Measurements from ENCODE around the gene HBB. TPM values are rescaled to one million over a fixed set of nuclear protein-coding genes. Genes with fewer than 3 reads are reported as not detected.
A peak's percentile ranks its signal among the peaks of the same experiment; 100 is the strongest.

The HBB gene
- total RNA-seq, 6 donors from 2014 or later: 26.2 to 1,949 (median 399) TPM

DNA sequence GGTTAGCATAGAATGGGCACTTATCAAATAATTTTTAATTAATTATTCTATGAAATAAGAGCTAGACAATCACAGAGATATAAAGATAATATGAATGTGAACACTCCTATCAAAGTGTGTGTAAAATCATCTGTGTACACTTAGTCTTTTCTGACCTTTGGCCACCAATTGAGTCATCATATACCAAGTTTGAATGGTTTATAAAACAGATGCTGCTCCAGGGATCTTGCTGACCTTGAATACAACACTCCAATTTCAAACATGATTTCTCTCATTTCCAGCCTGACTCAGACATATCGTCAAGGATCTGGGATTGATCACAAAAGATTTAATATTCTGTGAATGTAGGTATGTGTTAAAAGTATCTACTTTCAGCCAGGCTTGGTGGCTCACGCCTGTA lies 23.5 kb downstream of the HBB start:
- TF ChIP-seq POLR2A (IDR thresholded peaks at IDR 0.05) (no peak), EP300 (IDR thresholded peaks at IDR 0.05) (no peak), CTCF (IDR thresholded peaks at IDR 0.05) (no peak), POLR2AphosphoS5 (IDR thresholded peaks at IDR 0.05) (no peak)
- DNase-seq: no peak
- H3K4me3 ChIP-seq: no peak overlapping the region
- no peaks in the 10 kb centered on the region for H3K9me3 ChIP-seq
- 82 to 85% methylated on average over 2 of the region's 2 CpGs for WGBS, 2 donors
- H3K27ac ChIP-seq: no peak overlapping the region
- no peaks in the 10 kb centered on the region for H3K36me3 ChIP-seq
- H3K27me3 ChIP-seq: no peaks in the 10 kb centered on the region
- ATAC-seq (ENCODE audit: low FRiP score in 2 of 2): no peak
- no peaks in the 10 kb centered on the region for H3K4me1 ChIP-seq

GRCh38 chr11:5200582-5200981 lies 26.3 kb downstream of the HBB start, which contains the start of gene OR51V1:
Gene OR51V1 (minus strand): TSS chr11:5200682. CDS start chr11:5200682, 0 bp downstream.
- Histone ChIP-seq H3K9me3 (no peaks in the 10 kb centered on the region), H3K4me3 (no peak within 1 kb of the TSS), H3K4me1 (no peaks in the 10 kb centered on the region), H3K27me3 (no peaks in the 10 kb centered on the region), H3K36me3 (no peaks in the 10 kb centered on the region), H3K27ac (no peak within 1 kb of the TSS)
- 65 to 70% methylated on average over 1 of the region's 1 CpG for WGBS, 2 donors
- DNase-seq (no peak), ATAC-seq (ENCODE audit: low FRiP score in 2 of 2) (no peak)
- TF ChIP-seq POLR2AphosphoS5 (IDR thresholded peaks at IDR 0.05): no peak
- no peak for TF ChIP-seq CTCF (IDR thresholded peaks at IDR 0.05)
- no peak for TF ChIP-seq POLR2A (IDR thresholded peaks at IDR 0.05)
- no peak for TF ChIP-seq EP300 (IDR thresholded peaks at IDR 0.05)

DNA sequence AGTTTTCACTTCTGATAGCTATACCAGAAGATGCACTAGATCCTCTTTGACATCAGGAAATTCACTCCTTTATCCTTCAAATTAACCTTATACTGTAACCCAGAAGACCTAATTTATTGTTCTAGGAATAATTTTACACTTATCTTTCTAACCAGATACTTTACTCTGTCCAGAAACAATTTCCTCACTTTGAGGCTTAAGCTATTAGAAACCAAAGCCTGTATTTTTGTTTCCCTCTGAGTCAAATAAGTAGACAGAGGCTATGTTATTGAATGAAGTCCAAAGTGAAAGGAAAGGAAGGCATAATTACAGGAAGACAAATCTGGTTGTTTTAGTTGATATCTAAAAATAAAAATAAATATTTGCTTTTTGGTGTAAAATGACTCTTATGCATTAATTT lies 28.6 kb downstream of the HBB start:
- no peaks in the 10 kb centered on the region for H3K27me3 ChIP-seq
- DNase-seq: no peak
- TF ChIP-seq POLR2A (IDR thresholded peaks at IDR 0.05) (no peak), CTCF (IDR thresholded peaks at IDR 0.05) (no peak), POLR2AphosphoS5 (IDR thresholded peaks at IDR 0.05) (no peak), EP300 (IDR thresholded peaks at IDR 0.05) (no peak)
- ATAC-seq (ENCODE audit: low FRiP score in 2 of 2): no peak
- H3K4me1 ChIP-seq: no peaks in the 10 kb centered on the region
- H3K27ac ChIP-seq: no peak overlapping the region
- no peaks in the 10 kb centered on the region for H3K9me3 ChIP-seq
- H3K4me3 ChIP-seq: no peak overlapping the region
- no peaks in the 10 kb centered on the region for H3K36me3 ChIP-seq

DNA sequence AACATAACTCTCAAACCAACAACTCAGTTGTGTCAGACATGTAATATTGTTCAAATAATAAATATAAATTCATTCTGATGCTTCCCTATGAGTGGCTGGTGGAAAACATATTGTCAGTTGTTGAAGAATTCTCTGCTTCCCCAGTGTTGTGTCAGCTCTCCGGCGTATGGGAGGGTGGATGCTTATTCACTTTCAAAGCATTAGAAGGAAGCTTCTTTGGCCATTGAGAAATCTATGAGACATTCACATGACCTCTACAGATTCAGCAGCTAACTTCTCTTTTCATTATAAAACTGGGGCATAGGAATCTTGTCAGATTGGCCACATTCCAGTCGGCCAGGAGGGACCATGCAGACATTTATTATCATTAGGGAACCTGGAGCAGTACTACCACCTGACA lies 29.3 kb downstream of the HBB start:
- Histone ChIP-seq H3K4me1 (no peaks in the 10 kb centered on the region), H3K9me3 (no peaks in the 10 kb centered on the region), H3K36me3 (no peaks in the 10 kb centered on the region), H3K27ac (no peak overlapping the region), H3K27me3 (no peaks in the 10 kb centered on the region), H3K4me3 (no peak overlapping the region)
- ATAC-seq (ENCODE audit: low FRiP score in 2 of 2): peak in 1 of 2 donors; percentile 51
- TF ChIP-seq POLR2A (IDR thresholded peaks at IDR 0.05) (no peak), POLR2AphosphoS5 (IDR thresholded peaks at IDR 0.05) (no peak), CTCF (IDR thresholded peaks at IDR 0.05) (no peak), EP300 (IDR thresholded peaks at IDR 0.05) (no peak)
- DNase-seq: no peak
- WGBS, 2 donors: 59 to 74% methylated on average over 3 of the region's 3 CpGs

GRCh38 chr11:5196731-5197130 lies 30.1 kb downstream of the HBB start:
- Histone ChIP-seq H3K27ac (no peak overlapping the region), H3K4me1 (no peaks in the 10 kb centered on the region), H3K27me3 (no peaks in the 10 kb centered on the region), H3K36me3 (no peaks in the 10 kb centered on the region), H3K4me3 (no peak overlapping the region), H3K9me3 (no peaks in the 10 kb centered on the region)
- ATAC-seq (ENCODE audit: low FRiP score in 2 of 2) (no peak), DNase-seq (no peak)
- 59 to 69% methylated on average over 3 of the region's 3 CpGs for WGBS, 2 donors
- TF ChIP-seq POLR2AphosphoS5 (IDR thresholded peaks at IDR 0.05) (no peak), POLR2A (IDR thresholded peaks at IDR 0.05) (no peak), EP300 (IDR thresholded peaks at IDR 0.05) (no peak), CTCF (IDR thresholded peaks at IDR 0.05) (no peak)

Data from upper lobe of left lung (tissue), 6 donors.